Gastrocnemius medialis (tissue), 4 donors: Measurements from ENCODE around the gene HIPK2.

Experiments
- CTCF ChIP-seq, 5 experiments: fragments of 450-650 bp in 3 of 5; fragments of 200-600 bp in 2 of 5; sonication (generic) in 2 of 5; IDR thresholded peaks in 4 of 5; conservative IDR thresholded peaks in 1 of 5; 1 replicate in 4 of 5; 2 replicates in 1 of 5; pipeline ENCODE4 v1.5.1; 2016 to 2019; ENCODE audit warnings: antibody characterized with exemption in 5 of 5, mild to moderate bottlenecking in 3 of 5, moderate library complexity in 3 of 5
- POLR2A ChIP-seq, 2 donors: fragments of 450-650 bp; IDR thresholded peaks; one replicate each; pipeline ENCODE4 v1.6.1; 2017; ENCODE audit warnings: antibody characterized with exemption in 2 of 2, mild to moderate bottlenecking in 2 of 2, moderate library complexity in 2 of 2

GRCh38 chr7:139748373-139748765 lies 29.4 kb downstream of the HIPK2 start:
- TF ChIP-seq POLR2A (IDR thresholded peaks at IDR 0.05) (no peak), CTCF (IDR thresholded peaks at IDR 0.05 in 4 of 5, conservative IDR thresholded peaks at IDR 0.05 in 1 of 5) (no peak)
